Measurements from ENCODE around the gene KRTAP4-7. TPM values are rescaled to one million over a fixed set of nuclear protein-coding genes. Genes with fewer than 3 reads are reported as not detected.
A peak's percentile ranks its signal among the peaks of the same experiment; 100 is the strongest.
"Not testable (repeated sequence)": the region's sequence is repeated elsewhere in the genome, so short reads cannot be mapped to it uniquely, and the experiment has no call there.

Gene KRTAP4-7
- polyA plus RNA-seq, 2 of the 4 experiments (the other 2 are of a cell fraction): not detected

GRCh38 chr17:41101586-41102259 is 17.8 kb downstream of the KRTAP4-7 start, which contains the start of gene KRTAP4-16:
Gene KRTAP4-16 (minus strand): TSS chr17:41102209. CDS start chr17:41102209, 0 bp downstream.
- FAIRE-seq (no peak), DNase-seq (ENCODE audit: low read depth in 1 of 2, low spot score in 1 of 2) (no peak), ATAC-seq (no peak)
- no peak within 1 kb of the TSS for H3K4me2 ChIP-seq
- no peaks in the 10 kb centered on the region for H3K9me3 ChIP-seq
- ChIA-PET POLR2A (no interaction called here), CTCF (no interaction called here)
- 87% methylated on average over 8 of the region's 10 CpGs for WGBS (ENCODE audit: missing lambda C conversion rate)
- peaks cover 34% of the 10 kb centered on the region for H3K4me1 ChIP-seq
- peak within 1 kb of the TSS in 1 of 2 experiments; percentile 29; a peak in 1 of 6 replicates for H3K27ac ChIP-seq
- TF ChIP-seq CHD2 (IDR thresholded peaks at IDR 0.05; ENCODE audit: low read length, partially characterized antibody) (no peak), JUNB (IDR thresholded peaks at IDR 0.05) (no peak), RARB (CRISPR knock-in tag; IDR thresholded peaks at IDR 0.05) (no peak), MYC (IDR thresholded peaks at IDR 0.05; ENCODE audit: borderline replicate concordance, low read length) (no peak), POLR2A (IDR thresholded peaks at IDR 0.05; ENCODE audit: low read length) (no peak), ESRRA (IDR thresholded peaks at IDR 0.05; ENCODE audit: borderline replicate concordance, low read length) (no peak), HOXA7 (CRISPR knock-in tag; IDR thresholded peaks at IDR 0.05) (no peak), CBX8 (IDR thresholded peaks at IDR 0.05) (no peak), RNF2 (IDR thresholded peaks at IDR 0.05; ENCODE audit: borderline replicate concordance, low read depth) (no peak), KDM5A (IDR thresholded peaks at IDR 0.05) (no peak), NFE2L2 (conservative IDR thresholded peaks at IDR 0.05; ENCODE audit: low read length) (no peak), CBX2 (IDR thresholded peaks at IDR 0.05; ENCODE audit: borderline replicate concordance, low read depth) (no peak), EHMT2 (IDR thresholded peaks at IDR 0.05; ENCODE audit: low read depth) (no peak), MAFK (IDR thresholded peaks at IDR 0.05; ENCODE audit: partially characterized antibody) (no peak), RFX5 (IDR thresholded peaks at IDR 0.05) (no peak), FOSB (CRISPR knock-in tag; IDR thresholded peaks at IDR 0.05) (no peak), KDM1A (IDR thresholded peaks at IDR 0.05; ENCODE audit: low read depth) (no peak), CEBPB (IDR thresholded peaks at IDR 0.05) (no peak), RAD21 (conservative IDR thresholded peaks at IDR 0.05 in 1 of 2, IDR thresholded peaks at IDR 0.05 in 1 of 2) (no peak)
- TF ChIP-seq, protein P1, sequence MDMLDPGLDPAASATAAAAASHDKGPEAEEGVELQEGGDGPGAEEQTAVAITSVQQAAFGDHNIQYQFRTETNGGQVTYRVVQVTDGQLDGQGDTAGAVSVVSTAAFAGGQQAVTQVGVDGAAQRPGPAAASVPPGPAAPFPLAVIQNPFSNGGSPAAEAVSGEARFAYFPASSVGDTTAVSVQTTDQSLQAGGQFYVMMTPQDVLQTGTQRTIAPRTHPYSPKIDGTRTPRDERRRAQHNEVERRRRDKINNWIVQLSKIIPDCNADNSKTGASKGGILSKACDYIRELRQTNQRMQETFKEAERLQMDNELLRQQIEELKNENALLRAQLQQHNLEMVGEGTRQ (IDR thresholded peaks at IDR 0.05): no peak
- no peak within 1 kb of the TSS for H3K4me3 ChIP-seq

DNA sequence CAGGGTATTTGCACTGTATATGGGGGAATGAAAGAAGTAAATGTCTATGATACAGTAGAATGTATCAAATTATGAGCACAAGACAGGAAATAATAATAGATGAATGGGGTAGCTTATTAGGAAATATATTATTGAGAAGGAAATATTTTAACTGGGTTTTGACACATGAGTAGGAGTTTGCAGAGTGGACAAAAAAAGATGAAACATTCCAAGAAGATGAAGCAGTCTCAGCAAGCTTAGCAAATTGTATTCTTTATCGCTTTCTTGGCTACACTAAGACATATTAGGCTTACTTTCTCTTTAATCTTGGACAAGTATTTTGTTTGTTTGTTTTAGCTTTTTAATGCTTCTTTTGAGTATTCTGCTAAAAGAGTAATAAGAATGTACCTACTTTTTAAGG is 19.9 kb downstream of the KRTAP4-7 start:
- DNase-seq (ENCODE audit: low read depth in 1 of 2, low spot score in 1 of 2) (no peak), ATAC-seq (no peak), FAIRE-seq (no peak)
- peaks cover 24% of the 10 kb centered on the region for H3K4me1 ChIP-seq
- POLR2A ChIA-PET: no interaction called here
- WGBS (ENCODE audit: missing lambda C conversion rate): 90% methylated on average over 1 of the region's 1 CpG
- no peaks in the 10 kb centered on the region for H3K9me3 ChIP-seq
- H3K4me3 ChIP-seq: no peak overlapping the region
- CTCF ChIA-PET: no interaction called here
- H3K4me2 ChIP-seq: no peak overlapping the region; the same call in 2 of the 3 replicates
- H3K27ac ChIP-seq: no peak overlapping the region
- TF ChIP-seq, protein P2, sequence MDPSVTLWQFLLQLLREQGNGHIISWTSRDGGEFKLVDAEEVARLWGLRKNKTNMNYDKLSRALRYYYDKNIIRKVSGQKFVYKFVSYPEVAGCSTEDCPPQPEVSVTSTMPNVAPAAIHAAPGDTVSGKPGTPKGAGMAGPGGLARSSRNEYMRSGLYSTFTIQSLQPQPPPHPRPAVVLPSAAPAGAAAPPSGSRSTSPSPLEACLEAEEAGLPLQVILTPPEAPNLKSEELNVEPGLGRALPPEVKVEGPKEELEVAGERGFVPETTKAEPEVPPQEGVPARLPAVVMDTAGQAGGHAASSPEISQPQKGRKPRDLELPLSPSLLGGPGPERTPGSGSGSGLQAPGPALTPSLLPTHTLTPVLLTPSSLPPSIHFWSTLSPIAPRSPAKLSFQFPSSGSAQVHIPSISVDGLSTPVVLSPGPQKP (IDR thresholded peaks at IDR 0.05; ENCODE audit: low read depth, low read length): no peak

- CTCF ChIA-PET, H3K4me3 ChIP-seq, H3K4me2 ChIP-seq, H3K9me3 ChIP-seq, H3K27ac ChIP-seq, POLR2A ChIA-PET: not testable (repeated sequence)
- peak in 1 of 2 experiments; percentile 78; a peak in 3 of 6 replicates for ATAC-seq
- FAIRE-seq: peak; percentile 100
- peaks cover 18% of the 10 kb centered on the region for H3K4me1 ChIP-seq
- WGBS (ENCODE audit: missing lambda C conversion rate): 7% methylated on average over 2 of the region's 2 CpGs
- peak in 1 of 2 experiments; percentile 23 for DNase-seq (ENCODE audit: low read depth in 1 of 2, low spot score in 1 of 2)
Observed at GRCh38 chr17:41104386-41105038, 20.6 kb downstream of the KRTAP4-7 start.

DNA sequence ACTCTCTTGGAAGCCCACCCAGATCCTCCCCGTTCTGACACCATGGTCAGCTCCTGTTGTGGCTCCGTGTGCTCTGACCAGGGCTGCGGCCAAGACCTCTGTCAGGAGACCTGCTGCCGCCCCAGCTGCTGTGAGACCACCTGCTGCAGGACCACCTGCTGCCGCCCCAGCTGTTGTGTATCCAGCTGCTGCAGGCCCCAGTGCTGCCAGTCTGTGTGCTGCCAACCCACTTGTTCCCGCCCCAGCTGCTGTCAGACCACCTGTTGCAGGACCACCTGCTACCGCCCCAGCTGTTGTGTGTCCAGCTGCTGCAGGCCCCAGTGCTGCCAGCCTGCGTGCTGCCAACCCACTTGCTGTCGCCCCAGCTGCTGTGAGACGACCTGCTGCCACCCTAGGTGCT is 21.4 kb downstream of the KRTAP4-7 start, which contains the start of gene KRTAP4-9:
KRTAP4-9 (plus strand) TSS at position 43 of the 400 bp plus-strand sequence; CDS start at position 43, 0 bp downstream.
- H3K9me3 ChIP-seq; POLR2A ChIA-PET; DNase-seq (ENCODE audit: low read depth in 1 of 2, low spot score in 1 of 2); FAIRE-seq; H3K4me2 ChIP-seq; H3K4me3 ChIP-seq; ATAC-seq: not testable (repeated sequence)
- H3K27ac ChIP-seq: peak within 1 kb of the TSS in 1 of 2 experiments; percentile 30; a peak in 2 of 6 replicates
- peaks cover 11% of the 10 kb centered on the region for H3K4me1 ChIP-seq
- WGBS (ENCODE audit: missing lambda C conversion rate): 83% methylated on average over 9 of the region's 10 CpGs
- CTCF ChIA-PET: interaction anchor here (1.7 kb wide), 1 partner anchor 543 kb away, joined by 4 read pairs; no protein-coding TSS in a partner anchor
